Common myeloid progenitor, CD34-positive (primary cell): Measurements from ENCODE around the gene GRIP2.
A peak's percentile ranks its signal among the peaks of the same experiment; 100 is the strongest.

Experiments
- CTCF ChIA-PET: fragments of 350-600 bp; sonication (Branson Sonifier 250); formaldehyde crosslinking; loops from one replicate; lab custom pipeline; 2021; ENCODE audit warnings: antibody characterized with exemption; lab: Charles Lee
- POLR2A ChIA-PET: fragments of 350-600 bp; sonication (Branson Sonifier 250); formaldehyde crosslinking; loops from one replicate; lab custom pipeline; 2021; ENCODE audit warnings: antibody characterized with exemption; lab: Charles Lee
- DNase-seq, 3 donors: peaks; one replicate each; pipeline versions ENCODE4 v3.0.0 to v3.0.0-alpha.2; 2013
- H3K27ac ChIP-seq, 2 experiments: 1 replicate in 1 of 2; 2 replicates in 1 of 2; pipeline ENCODE4 v1.7.0; 2013; ENCODE audit warnings: inconsistent platforms in 2 of 2, low read length in 2 of 2, mild to moderate bottlenecking in 2 of 2, low read depth in 1 of 2, moderate library complexity in 1 of 2; ENCODE audit not compliant: severe bottlenecking in 2 of 2, insufficient read depth in 1 of 2, poor library complexity in 1 of 2
- H3K27me3 ChIP-seq, 5 experiments: replicated peaks in 2 of 5; 1 replicate in 3 of 5; 2 replicates in 2 of 5; pipeline versions ENCODE4 v1.6.1 to v1.7.0; 2013; ENCODE audit warnings: low read length in 4 of 5, mild to moderate bottlenecking in 2 of 5, moderate library complexity in 2 of 5, inconsistent platforms in 1 of 5; ENCODE audit not compliant: insufficient read depth in 5 of 5, control insufficient read depth in 4 of 5
- H3K36me3 ChIP-seq, 4 experiments: 1 replicate in 2 of 4; 2 replicates in 2 of 4; pipeline versions ENCODE4 v1.6.1 to v1.7.0; 2013; ENCODE audit warnings: low read length in 3 of 4, control low read depth in 1 of 4, mild to moderate bottlenecking in 1 of 4; ENCODE audit not compliant: control insufficient read depth in 4 of 4, insufficient read depth in 4 of 4
- H3K4me1 ChIP-seq, 4 experiments: 1 replicate in 3 of 4; 2 replicates in 1 of 4; pipeline versions ENCODE4 v1.6.1 to v1.7.1; 2013; ENCODE audit warnings: low read length in 3 of 4, mild to moderate bottlenecking in 3 of 4, control low read depth in 1 of 4, inconsistent platforms in 1 of 4, moderate library complexity in 1 of 4; ENCODE audit not compliant: control insufficient read depth in 4 of 4, insufficient read depth in 4 of 4; ENCODE audit errors: control extremely low read depth in 1 of 4
- H3K4me3 ChIP-seq, 7 experiments: 1 replicate in 4 of 7; 2 replicates in 3 of 7; pipeline versions ENCODE4 v1.5.1 to v1.7.0; 2013; ENCODE audit warnings: mild to moderate bottlenecking in 7 of 7, low read length in 6 of 7, moderate library complexity in 6 of 7, inconsistent platforms in 2 of 7, low read depth in 2 of 7, control low read depth in 1 of 7; ENCODE audit not compliant: insufficient read depth in 4 of 7, control insufficient read depth in 1 of 7; ENCODE audit errors: extremely low read depth in 1 of 7
- H3K9me3 ChIP-seq, 5 experiments: 1 replicate in 4 of 5; 2 replicates in 1 of 5; pipeline versions ENCODE4 v1.6.1 to v1.7.1; 2013; ENCODE audit warnings: low read length in 4 of 5, mild to moderate bottlenecking in 2 of 5, inconsistent platforms in 1 of 5, low read depth in 1 of 5, moderate library complexity in 1 of 5; ENCODE audit not compliant: control insufficient read depth in 4 of 5, insufficient read depth in 2 of 5; ENCODE audit errors: control extremely low read depth in 1 of 5
- WGBS: methylation state at CpG from one replicate; pipeline ENCODE4 v1.1.5; 2013; ENCODE audit not compliant: insufficient coverage; 5-methylcytosine and 5-hydroxymethylcytosine counted together

The GRIP2 gene

GRCh38 chr3:14553871-14554270 is 13.7 kb upstream of the GRIP2 start:
- Histone ChIP-seq H3K4me1 (peaks cover 0 to 11% (median 9%) of the 10 kb centered on the region in 4 experiments), H3K27ac (no peak overlapping the region), H3K27me3 (peaks cover 0 to 91% (median 23%) of the 10 kb centered on the region in 5 experiments), H3K36me3 (no peaks in the 10 kb centered on the region), H3K9me3 (no peaks in the 10 kb centered on the region), H3K4me3 (no peak overlapping the region)
- POLR2A ChIA-PET, result no interaction called here
- CTCF ChIA-PET, result interaction anchor here (2.2 kb wide), 1 partner anchor 11 kb away, joined by 4 read pairs; no protein-coding TSS in a partner anchor
- DNase-seq, result no peak
- WGBS, result 21% methylated on average over 5 of the region's 5 CpGs

GRCh38 chr3:14552717-14553116 is 12.6 kb upstream of the GRIP2 start:
- H3K9me3 ChIP-seq, result no peaks in the 10 kb centered on the region
- no peak for DNase-seq
- CTCF ChIA-PET, result interaction anchor here (0.6 to 2.2 kb wide), 2 partner anchors 10 to 294 kb away, joined by 3 to 4 read pairs; no protein-coding TSS in a partner anchor
- peaks cover 3 to 92% (median 23%) of the 10 kb centered on the region in 5 experiments for H3K27me3 ChIP-seq
- no peaks in the 10 kb centered on the region for H3K36me3 ChIP-seq
- WGBS, result 96% methylated on average over 4 of the region's 4 CpGs
- H3K4me1 ChIP-seq, result peaks cover 0 to 11% (median 9%) of the 10 kb centered on the region in 4 experiments
- POLR2A ChIA-PET, result no interaction called here
- H3K4me3 ChIP-seq, result no peak overlapping the region
- no peak overlapping the region for H3K27ac ChIP-seq

- Histone ChIP-seq H3K4me1 (peaks cover 0 to 11% (median 9%) of the 10 kb centered on the region in 4 experiments), H3K4me3 (no peak overlapping the region), H3K27ac (no peak overlapping the region), H3K36me3 (no peaks in the 10 kb centered on the region), H3K9me3 (no peaks in the 10 kb centered on the region), H3K27me3 (peaks cover 3 to 91% (median 23%) of the 10 kb centered on the region in 5 experiments)
- DNase-seq, result no peak
- ChIA-PET POLR2A (no interaction called here), CTCF (interaction anchor here (0.6 to 1.2 kb wide), 2 partner anchors 14 to 294 kb away, joined by 3 read pairs; no protein-coding TSS in a partner anchor)
- WGBS, result 88% methylated on average over 7 of the region's 8 CpGs
Observed at GRCh38 chr3:14552041-14552648, 12.0 kb upstream of the GRIP2 start.

- Histone ChIP-seq H3K4me3 (no peak overlapping the region), H3K9me3 (no peaks in the 10 kb centered on the region), H3K4me1 (peaks cover 0 to 11% (median 9%) of the 10 kb centered on the region in 4 experiments), H3K27ac (no peak overlapping the region), H3K27me3 (peaks cover 3 to 87% (median 16%) of the 10 kb centered on the region in 5 experiments), H3K36me3 (no peaks in the 10 kb centered on the region)
- CTCF ChIA-PET, result interaction anchor here (1.2 kb wide), 1 partner anchor 13 kb away, joined by 3 read pairs; no protein-coding TSS in a partner anchor
- no peak for DNase-seq
- POLR2A ChIA-PET, result no interaction called here
- WGBS, result 92% methylated on average over 21 of the region's 24 CpGs
Observed at GRCh38 chr3:14550651-14551611, 10.8 kb upstream of the GRIP2 start.

GRCh38 chr3:14550181-14550580 is 10.0 kb upstream of the GRIP2 start:
- 100% methylated on average over 5 of the region's 6 CpGs for WGBS
- Histone ChIP-seq H3K4me3 (no peak overlapping the region), H3K4me1 (peaks cover 0 to 6% (median 4%) of the 10 kb centered on the region in 4 experiments), H3K27ac (no peak overlapping the region), H3K9me3 (no peaks in the 10 kb centered on the region), H3K27me3 (peaks cover 3 to 81% (median 16%) of the 10 kb centered on the region in 5 experiments), H3K36me3 (no peaks in the 10 kb centered on the region)
- ChIA-PET POLR2A (no interaction called here), CTCF (interaction anchor here (0.8 to 5.2 kb wide), 9 partner anchors 8 to 347 kb away, joined by 3 to 26 read pairs (median 4); no protein-coding TSS in a partner anchor)
- DNase-seq, result no peak

- CTCF ChIA-PET, result interaction anchor here (0.7 to 5.2 kb wide), 14 partner anchors 9 to 653 kb away, joined by 3 to 26 read pairs (median 4); no protein-coding TSS in a partner anchor
- no peaks in the 10 kb centered on the region for H3K36me3 ChIP-seq
- H3K27me3 ChIP-seq, result peaks cover 3 to 73% (median 16%) of the 10 kb centered on the region in 5 experiments
- no peaks in the 10 kb centered on the region for H3K9me3 ChIP-seq
- DNase-seq, result peak in 2 of 3 donors; percentile 13 to 19
- POLR2A ChIA-PET, result no interaction called here
- WGBS, result 66% methylated on average over 5 of the region's 8 CpGs
- H3K4me1 ChIP-seq, result peaks cover 0 to 6% (median 4%) of the 10 kb centered on the region in 4 experiments
- no peak overlapping the region for H3K27ac ChIP-seq
- H3K4me3 ChIP-seq, result no peak overlapping the region
Observed at GRCh38 chr3:14549256-14549919, 9.2 kb upstream of the GRIP2 start.
